GM18867 (cell line): ENCODE data around the gene DBNDD2.

Source experiments
- ATAC-seq: cut with Tn5 transposase; IDR thresholded peaks from one replicate; pipeline ENCODE4 v1.9.1; 2021; ENCODE audit warnings: mild to moderate bottlenecking, moderate library complexity; ENCODE audit not compliant: unreplicated experiment

The DBNDD2 gene

DNA sequence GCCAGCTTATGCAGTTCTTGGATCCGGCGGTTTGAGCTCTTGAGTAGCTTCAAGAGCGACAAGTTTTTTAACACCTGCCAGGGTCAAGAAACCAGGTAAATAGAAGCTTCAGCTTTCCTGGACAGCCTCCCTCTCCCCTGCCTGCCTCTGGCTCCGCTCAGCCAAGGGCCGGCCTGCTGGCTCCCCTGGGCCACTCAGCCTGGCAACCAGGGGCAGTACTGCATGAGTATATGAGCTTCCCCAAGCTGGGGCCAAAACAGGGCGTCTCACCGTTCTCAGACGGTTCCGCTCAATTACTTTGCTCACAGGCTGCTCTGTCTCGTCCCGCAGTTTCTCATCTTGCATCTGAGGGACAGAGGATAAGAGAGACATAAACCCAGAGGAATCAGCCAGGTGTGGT lies 30.8 kb upstream of the DBNDD2 start:
- no peak for ATAC-seq

DNA sequence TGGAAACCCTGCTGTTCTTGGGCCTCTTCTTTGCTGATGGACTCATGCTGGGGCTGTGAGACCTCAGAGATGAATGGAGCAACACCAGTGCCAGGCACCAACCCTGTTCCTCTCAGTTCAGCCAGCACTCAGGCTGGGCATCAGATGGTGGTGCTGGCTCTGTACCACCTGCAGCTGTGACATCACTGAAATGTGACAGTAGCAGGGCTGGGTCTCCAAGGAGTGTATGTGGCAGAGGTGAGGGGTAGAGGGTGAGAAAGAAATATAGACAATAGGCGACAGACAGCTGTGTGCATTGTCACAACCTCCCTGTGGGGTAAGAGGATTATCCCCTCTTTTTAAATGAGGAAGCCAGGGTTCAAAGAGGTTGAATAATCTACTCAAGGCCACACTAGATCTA lies 29.9 kb upstream of the DBNDD2 start, which contains the start of gene TP53TG5:
Gene TP53TG5 (minus strand): TSS at position 135 of the 400 bp plus-strand sequence. CDS start 89 bp downstream, at position 46.
- no peak for ATAC-seq

DNA sequence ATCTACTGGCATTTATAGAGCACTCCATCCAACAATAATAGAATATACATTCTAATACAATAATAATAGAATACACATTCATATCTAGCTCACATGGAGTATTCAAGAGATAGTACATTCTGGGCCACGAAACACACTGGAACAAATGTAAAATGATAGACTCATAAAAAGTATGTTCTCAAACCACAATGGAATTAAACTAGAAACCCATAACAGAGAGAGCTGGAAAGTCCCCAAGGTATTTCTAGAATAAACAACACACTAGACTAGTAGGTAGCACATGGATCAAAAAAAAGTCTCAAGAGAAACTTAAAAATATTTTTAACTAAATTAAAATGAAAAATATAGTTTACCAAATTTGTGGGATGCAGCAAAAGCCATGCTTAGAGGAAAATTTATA lies 20.8 kb upstream of the DBNDD2 start:
- ATAC-seq, result no peak

DNA sequence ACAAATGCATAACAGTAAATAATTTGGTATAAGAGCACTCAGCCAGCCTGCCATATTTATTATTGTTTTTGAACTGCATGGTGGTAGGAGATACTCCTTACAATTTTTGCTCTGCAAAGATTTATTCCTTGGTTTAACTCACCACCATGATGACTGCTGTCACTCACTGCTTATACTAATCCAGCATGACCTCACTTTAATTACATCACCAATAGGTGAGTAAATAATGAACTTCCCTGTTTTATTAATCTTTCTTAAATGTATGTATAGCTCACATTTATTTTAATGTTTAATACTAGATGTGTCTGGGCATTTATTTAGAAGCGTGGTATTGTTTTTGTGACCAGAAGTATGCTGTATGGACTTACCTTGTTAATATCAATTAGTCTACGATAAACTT lies 17.2 kb upstream of the DBNDD2 start:
- no peak for ATAC-seq

DNA sequence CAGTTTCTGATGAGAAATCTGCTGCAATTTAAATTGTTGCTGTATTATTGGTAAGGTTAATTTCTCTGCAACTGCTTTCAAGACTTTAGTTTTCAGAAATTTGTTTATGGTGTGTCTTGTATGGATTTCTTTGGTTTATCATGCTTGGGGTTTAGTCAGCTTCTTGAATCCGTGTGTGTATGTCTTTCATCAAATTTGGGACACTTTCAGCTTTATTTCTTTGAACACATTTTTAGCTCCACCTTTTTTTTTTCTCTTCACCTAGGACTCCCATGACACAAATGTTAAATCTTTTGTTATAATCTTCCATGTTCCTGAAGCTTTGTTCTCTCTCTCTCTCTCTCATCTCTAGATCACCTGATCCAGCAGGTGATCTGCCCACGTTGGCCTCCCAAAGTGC lies 16.5 kb upstream of the DBNDD2 start:
- ATAC-seq, result no peak

DNA sequence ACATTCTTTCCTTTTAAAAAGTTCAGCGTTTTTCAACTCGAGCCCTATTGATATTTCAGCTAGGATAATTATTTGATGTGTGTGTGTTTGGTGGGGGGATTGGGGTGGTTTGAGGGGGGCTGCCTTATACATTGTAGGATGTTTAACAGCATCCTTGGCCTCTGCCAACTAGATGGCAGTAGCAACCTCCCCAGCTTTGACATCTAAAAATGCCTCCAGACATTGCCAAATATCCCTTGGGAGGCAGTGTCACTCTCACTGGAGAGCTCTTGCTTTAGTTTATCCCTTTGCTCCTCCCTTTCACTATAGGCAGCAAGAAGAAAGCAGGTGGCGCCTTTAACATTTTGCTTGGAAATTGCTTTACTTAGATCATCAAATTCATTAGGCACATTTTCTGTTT lies 15.4 kb upstream of the DBNDD2 start:
- ATAC-seq, result no peak

DNA sequence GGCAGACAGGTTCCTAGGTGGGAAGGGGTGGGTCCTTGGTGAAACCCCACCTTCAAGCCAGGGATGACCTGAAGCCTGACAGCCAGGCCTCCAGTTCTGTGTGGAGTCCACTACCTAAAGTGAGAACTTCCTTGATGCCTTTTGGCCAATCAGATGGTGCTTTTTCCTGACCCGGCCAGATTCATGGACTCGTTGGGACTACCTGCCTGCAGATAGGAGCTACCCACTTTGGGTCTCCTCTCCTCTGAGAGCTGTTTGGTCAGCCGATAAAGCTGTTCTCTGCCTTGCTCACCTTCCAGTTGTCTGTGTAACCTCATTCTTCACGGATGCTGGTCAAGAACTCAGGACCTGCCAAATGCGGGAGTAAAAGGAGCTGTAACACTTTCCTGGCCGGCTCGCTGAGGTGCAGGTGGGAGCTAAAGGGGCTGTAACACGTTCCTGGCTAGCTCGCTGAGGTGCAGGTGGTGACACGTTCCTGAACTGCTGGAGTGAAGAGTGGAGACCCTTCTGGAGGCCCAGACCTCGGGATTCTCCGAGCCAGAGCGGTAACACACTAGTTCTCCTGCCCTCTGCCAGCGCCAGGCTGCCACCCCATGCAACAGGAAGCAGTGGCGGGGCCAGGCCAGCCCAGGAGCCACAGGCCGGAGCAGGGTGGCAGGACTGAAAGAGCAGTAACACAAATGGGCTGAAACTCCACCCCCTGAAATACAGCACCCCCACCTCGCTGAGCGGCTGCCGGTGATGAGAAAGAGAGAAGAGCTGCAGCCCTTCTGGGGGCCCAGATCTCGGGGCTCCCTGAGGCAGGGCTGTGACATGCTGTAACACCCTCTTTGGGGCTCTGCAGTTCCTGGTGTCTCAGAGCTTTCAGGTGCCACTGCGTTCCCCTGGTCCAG lies 13.6 kb upstream of the DBNDD2 start:
- ATAC-seq, result no peak

DNA sequence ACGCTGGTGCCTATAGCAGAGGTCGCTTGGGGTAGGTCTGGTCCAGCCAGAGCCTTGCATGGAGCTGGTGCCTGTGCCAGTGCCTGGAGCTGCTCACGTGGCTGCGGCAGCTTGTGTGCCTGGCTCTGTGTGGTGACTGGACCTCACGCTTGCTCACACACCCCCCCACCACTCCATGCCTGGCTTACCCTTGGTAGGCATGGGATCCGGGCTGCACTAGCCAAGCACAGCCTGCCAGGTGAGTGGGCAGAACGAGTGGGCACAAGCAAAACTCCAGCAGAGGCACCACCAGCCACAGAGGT lies 13.0 kb upstream of the DBNDD2 start:
- ATAC-seq, result no peak

DNA sequence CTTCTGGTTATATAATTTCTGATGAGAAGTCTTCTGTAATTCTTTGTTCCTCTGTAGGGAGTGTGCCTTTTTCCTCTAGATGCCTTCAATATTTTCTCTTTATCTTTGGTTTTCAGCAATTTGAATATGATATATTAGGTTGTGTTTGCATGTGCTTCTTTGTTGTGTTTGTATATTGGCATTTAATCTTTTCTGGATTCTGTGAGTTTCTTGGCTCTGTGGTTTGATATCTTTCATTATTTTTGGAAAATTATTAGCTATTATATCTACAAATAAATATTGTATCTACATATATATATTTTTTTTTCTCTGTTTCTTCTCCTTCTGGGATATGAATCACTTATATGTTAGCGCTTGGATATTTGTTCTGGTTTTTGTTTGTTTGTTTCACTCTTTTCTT lies 9.1 kb upstream of the DBNDD2 start:
- ATAC-seq, result no peak

DNA sequence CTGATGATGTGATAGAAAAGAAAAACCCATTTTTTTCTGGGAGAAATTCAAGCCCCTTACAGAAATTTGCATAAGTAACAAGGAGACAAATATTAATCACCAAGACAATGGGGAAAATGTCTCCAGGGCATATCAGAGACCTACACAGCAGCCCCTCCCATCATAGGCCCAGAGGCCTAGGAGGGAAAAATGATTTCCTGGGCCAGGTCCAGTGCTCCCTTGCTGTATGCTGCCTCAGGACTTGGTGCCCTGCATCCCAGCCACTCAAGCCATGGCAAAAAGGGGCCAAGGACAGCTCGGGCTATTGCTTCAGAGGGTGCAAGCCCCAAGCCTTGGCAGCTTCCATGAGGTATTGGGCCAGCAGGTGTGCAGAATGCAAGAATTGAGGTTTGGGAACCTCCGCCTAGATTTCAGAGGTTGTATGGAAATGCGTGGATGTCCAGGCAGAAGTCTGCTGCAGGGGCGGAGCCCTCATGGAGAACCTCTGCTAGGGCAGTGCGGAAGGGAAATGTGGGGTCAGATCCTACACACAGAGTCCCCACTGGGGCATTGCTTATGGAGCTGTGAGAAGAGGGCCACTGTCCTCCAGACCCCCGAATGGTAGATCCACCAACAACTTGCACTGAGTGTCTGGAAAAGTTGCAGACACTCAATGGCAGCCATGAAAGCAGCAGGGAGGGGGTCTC lies 7.6 kb upstream of the DBNDD2 start:
- no peak for ATAC-seq

DNA sequence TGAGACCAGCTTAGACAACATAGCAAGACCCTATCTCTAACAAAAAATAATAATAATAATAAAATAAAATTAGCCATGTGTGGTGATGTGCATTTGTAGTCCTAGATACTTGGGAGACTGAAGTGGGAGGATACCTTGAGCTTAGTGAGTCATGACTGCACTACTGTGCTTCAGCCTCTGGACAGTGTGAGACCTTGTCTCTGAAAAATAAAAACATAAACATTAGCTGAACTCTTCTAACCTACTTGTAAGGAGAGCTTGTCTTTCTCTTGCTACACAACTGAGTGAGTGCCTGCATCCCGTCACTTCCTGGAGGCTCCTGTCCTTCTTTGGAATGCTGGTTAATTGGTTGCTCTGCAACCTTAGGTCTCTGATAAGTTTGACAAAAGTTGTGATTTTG lies 5.1 kb upstream of the DBNDD2 start:
- no peak for ATAC-seq

DNA sequence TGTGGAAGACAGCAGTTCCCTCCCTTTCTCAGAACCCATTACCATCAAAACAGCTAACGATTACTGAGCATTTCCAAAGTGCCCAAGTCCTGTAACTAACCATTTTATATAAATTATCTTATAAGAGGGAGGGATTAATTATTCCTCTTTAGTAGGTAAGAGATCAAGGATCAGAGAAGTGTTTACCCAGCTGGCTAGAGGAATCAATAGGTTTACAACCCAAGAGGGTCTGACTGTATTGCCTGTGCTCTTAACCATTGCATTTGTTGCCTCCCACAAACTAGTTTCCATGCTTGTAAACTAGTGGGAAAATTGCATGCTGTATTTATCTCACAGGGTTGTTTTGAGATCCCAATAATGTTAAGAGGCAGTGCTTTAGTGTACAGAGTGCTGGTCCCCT lies 3.7 kb upstream of the DBNDD2 start:
- ATAC-seq, result no peak

DNA sequence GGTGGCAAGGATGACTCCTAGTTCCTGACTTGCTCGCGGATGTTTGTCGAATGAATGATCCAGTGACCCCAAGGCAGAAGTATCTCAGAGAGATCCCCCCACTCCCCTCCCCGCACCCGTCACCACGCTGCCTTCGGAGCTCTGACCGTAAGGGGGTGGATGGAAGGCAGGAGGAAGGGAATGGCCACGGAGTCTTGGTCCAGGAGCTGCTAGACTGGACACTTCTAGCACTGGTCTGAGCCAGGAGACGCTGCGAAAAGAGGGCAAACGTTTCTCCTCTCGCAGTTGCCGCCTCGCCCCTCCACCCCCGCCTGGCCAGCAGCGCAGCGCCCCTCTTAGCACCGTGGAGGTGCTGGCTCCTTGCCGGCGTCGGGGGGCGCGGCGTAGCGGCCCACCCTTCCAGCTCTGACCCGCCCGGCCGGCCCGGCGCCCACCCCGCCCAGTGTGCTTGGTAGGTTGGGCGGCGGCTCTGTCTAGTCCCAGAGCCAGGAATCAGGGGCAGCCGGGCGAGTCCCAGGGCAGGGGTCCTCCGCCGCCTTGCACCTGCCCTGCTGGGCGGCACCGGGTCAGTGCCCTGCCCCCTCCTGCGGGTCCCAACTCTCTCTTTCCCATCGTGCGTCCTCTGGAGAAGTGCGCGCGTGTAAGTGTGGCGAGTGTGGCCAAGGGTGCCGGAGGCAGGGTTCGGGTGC lies 2.4 kb upstream of the DBNDD2 start:
- ATAC-seq, result no peak

DNA sequence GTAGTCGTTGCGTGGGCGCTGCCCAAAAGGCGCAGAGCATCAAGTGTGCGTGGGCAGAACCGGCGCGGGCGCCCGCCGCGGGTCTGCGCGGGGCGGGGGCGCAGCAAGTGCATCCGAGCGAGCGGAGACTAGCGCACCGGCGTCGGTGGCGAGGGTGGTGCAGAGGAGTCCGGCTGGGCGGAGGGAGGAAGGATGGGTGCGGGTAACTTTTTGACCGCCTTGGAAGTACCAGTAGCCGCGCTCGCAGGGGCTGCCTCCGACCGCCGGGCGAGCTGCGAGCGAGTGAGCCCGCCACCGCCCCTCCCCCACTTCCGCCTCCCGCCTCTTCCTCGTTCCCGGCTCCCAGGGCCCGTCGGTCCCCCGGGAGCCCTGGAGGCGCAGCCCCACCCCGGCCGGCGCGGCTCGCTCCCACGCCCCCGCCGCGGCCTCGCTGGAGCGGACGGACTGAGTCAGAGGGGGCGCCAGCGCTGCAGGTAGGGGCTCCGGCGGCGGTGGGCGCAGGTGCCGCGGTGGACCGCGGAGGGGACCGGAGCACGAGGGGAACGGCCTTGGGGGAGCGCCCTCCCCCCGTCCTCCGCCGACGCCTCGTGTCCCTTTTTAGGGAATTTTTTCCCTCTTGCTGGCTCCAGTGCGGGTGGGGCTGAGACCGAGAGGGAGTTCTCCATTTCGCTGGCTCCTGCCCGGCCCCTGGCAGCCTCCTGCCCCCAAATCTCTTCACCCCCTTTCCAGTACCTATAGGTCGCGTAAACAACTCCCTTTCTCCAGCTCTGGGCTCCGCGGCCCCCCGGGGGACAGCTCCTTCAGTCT lies 1.6 kb upstream of the DBNDD2 start:
- no peak for ATAC-seq

DNA sequence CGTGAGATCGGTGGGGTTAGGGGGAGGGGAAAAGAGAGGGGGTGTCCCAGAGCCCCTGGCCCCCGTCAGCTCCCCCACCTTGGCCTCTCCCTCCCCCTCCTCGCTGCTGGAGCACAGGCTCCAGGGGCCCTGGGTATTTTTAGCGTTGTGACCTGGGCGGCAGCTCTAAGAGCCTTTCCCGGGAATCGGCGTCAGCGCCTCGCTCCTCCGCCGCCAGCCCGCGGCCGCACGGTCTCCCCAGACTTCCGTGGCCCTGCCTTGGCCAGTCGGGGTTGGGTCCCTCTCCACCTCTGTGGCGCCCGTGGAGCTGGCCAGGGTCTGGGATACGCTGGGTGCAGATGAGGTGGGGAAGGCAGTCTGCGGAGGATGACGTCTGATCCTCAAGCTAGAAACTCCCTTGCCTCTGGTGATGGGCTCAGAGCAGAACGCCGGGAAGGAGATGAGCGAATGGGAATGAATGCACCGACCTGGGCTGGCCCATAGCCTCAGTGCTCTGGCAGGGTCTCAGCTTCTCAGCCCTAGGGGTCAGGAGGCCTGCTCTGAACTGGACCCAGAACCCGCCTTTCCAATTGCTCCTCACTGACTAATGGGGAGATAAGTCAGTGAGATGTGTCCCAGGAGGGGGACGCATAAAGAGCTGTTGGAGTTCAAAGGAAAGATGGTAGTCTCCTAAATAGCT lies 883 bp upstream of the DBNDD2 start:
- no peak for ATAC-seq

DNA sequence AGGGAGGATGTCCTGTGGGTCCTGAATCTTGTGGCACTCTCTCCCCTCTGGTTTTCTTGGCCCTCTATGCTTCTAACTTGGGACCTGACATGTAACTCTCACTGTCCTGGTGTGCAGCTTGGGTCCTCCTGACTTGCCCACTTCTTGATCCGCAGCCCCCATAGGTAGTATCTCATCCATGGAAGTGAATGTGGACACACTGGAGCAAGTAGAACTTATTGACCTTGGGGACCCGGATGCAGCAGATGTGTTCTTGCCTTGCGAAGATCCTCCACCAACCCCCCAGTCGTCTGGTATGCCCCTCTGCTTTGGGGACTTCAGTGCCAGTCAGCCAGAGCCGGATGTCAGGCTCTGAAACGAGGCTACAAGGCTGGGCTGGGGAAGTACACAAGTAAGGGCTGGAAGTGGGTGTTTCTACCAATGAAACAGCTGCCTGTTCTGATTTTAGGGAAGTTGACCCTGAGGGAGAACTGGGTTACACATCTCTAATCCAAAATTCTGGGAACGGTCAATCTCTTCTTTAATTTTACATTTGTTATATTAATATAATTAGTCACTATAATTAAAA lies 641 bp downstream of the DBNDD2 start:
- no peak for ATAC-seq

DNA sequence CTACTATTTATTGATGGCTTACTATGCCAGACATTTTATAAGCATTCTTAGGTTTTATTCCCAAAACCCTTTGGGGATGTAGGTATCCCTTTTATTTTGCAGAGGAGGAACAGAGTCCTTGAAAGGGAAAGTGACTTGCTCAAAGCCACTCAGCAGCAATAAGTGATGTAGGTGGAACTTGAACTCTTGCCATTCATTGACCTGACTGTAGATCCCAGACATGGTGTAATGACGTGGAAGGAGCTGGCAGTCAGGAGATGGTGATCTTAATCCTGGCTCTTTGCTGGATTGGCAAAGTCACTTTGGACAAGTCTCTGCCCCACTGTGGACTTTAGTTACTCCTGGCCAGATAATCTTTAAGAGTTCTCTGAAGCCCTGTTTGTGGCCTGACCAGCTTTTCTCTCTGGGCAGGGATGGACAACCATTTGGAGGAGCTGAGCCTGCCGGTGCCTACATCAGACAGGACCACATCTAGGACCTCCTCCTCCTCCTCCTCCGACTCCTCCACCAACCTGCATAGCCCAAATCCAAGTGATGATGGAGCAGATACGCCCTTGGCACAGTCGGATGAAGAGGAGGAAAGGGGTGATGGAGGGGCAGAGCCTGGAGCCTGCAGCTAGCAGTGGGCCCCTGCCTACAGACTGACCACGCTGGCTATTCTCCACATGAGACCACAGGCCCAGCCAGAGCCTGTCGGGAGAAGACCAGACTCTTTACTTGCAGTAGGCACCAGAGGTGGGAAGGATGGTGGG lies 1.6 kb downstream of the DBNDD2 start:
- no peak for ATAC-seq

DNA sequence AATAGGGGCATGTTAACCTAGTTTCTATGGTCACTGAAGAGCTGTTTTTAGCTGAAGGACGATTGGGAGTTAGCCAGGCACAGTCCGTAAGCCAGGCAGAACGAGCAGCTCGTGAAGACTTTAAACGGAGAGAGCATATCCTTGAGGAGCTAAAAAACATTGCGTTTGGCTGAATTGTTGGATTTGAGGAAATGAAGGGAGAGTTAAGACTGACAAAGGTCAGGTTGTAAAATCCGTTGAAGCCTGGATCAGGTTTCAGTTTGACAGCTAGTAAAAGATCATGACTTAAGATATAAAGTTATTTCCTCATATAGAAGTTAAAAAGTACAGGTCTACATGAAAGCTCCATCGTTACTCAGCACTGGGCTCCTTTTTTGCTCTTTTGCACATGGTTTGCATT lies 2.8 kb downstream of the DBNDD2 start:
- no peak for ATAC-seq

DNA sequence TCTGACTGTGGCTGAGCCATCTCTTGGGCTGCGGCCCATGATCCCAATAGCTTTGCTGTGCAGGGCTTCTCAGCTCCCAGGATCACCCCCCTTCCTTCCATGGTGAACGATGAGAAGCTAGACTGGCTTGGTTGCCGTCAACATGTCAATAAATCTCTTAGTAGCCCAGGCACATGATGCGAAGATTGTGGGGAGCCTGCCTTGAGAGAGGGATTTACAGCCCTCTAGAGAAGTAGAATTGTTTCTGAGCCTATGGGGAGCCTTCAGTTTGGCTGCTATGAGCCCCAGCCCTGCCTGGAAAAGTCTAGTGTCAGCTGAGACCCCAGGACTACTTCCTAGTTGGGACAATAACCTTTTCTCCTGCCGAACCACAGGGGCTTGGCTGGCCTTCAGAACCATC lies 4.6 kb downstream of the DBNDD2 start:
- no peak for ATAC-seq

DNA sequence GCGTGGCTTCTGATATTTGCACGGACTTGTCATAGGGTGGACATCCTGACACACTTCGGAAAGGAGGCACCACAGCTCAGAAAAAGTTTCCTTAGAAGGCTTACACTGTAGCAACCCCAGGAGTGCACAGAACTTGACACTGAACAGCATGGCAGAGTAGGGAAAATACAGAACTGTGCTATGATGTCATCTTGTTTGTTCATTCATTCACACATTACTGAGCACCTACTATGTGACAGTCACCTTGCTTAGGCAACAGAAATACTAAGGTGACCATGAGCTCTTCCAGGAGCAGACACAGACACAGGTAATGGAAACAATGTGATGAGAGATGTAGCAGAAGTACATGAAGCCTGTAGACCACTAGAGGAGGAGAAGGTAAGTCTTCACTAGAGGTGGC lies 5.4 kb downstream of the DBNDD2 start:
- ATAC-seq, result no peak
